ENCODE data around the gene WHAMM. TPM values are rescaled to one million over a fixed set of nuclear protein-coding genes. Genes with fewer than 3 reads are reported as not detected.

WHAMM gene
- total and polyA plus RNA-seq, 2 of the 4 experiments (the other 2 are of a cell fraction), result 1.4 to 4.1 TPM

DNA sequence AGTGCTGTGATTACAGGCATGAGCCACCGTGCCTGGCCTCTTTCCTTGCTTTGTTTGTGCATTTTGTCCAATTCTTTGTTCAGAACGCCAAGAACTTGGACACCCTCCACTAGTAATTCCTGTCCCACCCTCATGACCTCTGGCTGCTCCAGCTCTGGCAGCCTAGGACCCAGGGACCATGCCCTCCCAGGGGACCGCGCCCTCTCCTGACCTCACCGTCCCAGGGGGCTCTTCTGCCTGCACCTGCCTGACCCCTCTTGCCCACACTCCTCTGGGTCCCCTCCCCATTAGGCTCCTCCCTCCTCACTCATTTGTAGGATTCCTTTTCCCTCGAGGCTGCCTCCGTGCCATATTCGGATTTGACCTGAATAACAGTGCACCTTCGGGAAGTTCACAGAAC, 44.7 kb upstream of the WHAMM start:
- Histone ChIP-seq H3K14ac (replicated peaks; ENCODE audit: low read depth, low read length) (no peak overlapping the region), H3K56ac (ENCODE audit: extremely low read depth, insufficient read depth, low read length) (no peak overlapping the region), H3K23ac (ENCODE audit: low read depth, low read length) (no peak overlapping the region), H2BK15ac (ENCODE audit: low read depth, low read length) (no peak overlapping the region), H2AK5ac (ENCODE audit: low read depth, low read length) (no peak overlapping the region), H3K9me1 (ENCODE audit: insufficient read depth, low read length) (peaks cover 10% of the 10 kb centered on the region; the same call in 1 of the 2 replicates), H3K27ac (ENCODE audit: insufficient read depth, low read length) (no peak overlapping the region), H3K18ac (ENCODE audit: low read depth, low read length) (no peak overlapping the region), H3K36me3 (ENCODE audit: control insufficient read depth, insufficient read depth, low read length) (peaks cover 13% of the 10 kb centered on the region), H3K9ac (ENCODE audit: low read depth, low read length) (no peak overlapping the region), H4K91ac (ENCODE audit: insufficient read depth, low read depth, low read length) (no peak overlapping the region), H3K79me1 (ENCODE audit: low read depth in 1 of 2, low read length in 2 of 2) (peaks cover 0 to 3% of the 10 kb centered on the region in 2 experiments; a peak in 2 of 4 replicates), H3K4ac (ENCODE audit: low read depth, low read length) (no peak overlapping the region), H4K5ac (ENCODE audit: low read depth, low read length) (no peak overlapping the region), H3K4me2 (ENCODE audit: low read depth, low read length) (no peak overlapping the region), H3K4me1 (ENCODE audit: control insufficient read depth, insufficient read depth, low read length) (no peaks in the 10 kb centered on the region), H2BK20ac (ENCODE audit: low read depth, low read length) (no peak overlapping the region), H2AFZ (replicated peaks; ENCODE audit: low read length, poor library complexity) (no peak overlapping the region), H4K20me1 (ENCODE audit: insufficient read depth, low read length) (no peaks in the 10 kb centered on the region), H2AK9ac (replicated peaks; ENCODE audit: low read depth, low read length, poor library complexity) (no peak overlapping the region), H2BK5ac (ENCODE audit: low read depth, low read length, poor library complexity, severe bottlenecking) (no peak overlapping the region), H4K8ac (ENCODE audit: low read depth in 2 of 2, low read length in 2 of 2) (no peak overlapping the region), H3K27me3 (ENCODE audit: control insufficient read depth, insufficient read depth, low read length) (no peaks in the 10 kb centered on the region), H3K4me3 (ENCODE audit: insufficient read depth, low read depth, low read length) (no peak overlapping the region), H3K9me3 (ENCODE audit: control insufficient read depth, insufficient read depth, low read length) (no peaks in the 10 kb centered on the region), H2BK120ac (ENCODE audit: low read depth, low read length) (no peak overlapping the region)
- CTCF ChIA-PET, result no interaction called here
- in situ Hi-C loops (cut with MboI; ENCODE audit: low sequenced_read_pairs), result no loop called here
- no peak for TF ChIP-seq NFE2L2 (IDR thresholded peaks at IDR 0.05; ENCODE audit: low read depth, low read length)
- no peak for TF ChIP-seq CEBPB (IDR thresholded peaks at IDR 0.05; ENCODE audit: low read depth, low read length)
- no peak for TF ChIP-seq MAZ (IDR thresholded peaks at IDR 0.05; ENCODE audit: borderline replicate concordance, low read depth, low read length)
- no peak for TF ChIP-seq RCOR1 (IDR thresholded peaks at IDR 0.05; ENCODE audit: insufficient replicate concordance, low read length)
- TF ChIP-seq, protein P1, sequence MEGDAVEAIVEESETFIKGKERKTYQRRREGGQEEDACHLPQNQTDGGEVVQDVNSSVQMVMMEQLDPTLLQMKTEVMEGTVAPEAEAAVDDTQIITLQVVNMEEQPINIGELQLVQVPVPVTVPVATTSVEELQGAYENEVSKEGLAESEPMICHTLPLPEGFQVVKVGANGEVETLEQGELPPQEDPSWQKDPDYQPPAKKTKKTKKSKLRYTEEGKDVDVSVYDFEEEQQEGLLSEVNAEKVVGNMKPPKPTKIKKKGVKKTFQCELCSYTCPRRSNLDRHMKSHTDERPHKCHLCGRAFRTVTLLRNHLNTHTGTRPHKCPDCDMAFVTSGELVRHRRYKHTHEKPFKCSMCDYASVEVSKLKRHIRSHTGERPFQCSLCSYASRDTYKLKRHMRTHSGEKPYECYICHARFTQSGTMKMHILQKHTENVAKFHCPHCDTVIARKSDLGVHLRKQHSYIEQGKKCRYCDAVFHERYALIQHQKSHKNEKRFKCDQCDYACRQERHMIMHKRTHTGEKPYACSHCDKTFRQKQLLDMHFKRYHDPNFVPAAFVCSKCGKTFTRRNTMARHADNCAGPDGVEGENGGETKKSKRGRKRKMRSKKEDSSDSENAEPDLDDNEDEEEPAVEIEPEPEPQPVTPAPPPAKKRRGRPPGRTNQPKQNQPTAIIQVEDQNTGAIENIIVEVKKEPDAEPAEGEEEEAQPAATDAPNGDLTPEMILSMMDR (conservative IDR thresholded peaks at IDR 0.05; ENCODE audit: low read depth, low read length), result no peak
- TF ChIP-seq CHD1 (IDR thresholded peaks at IDR 0.05; ENCODE audit: low read depth, low read length), result no peak
- TF ChIP-seq RFX5 (IDR thresholded peaks at IDR 0.05; ENCODE audit: low read depth, low read length), result no peak
- no peak for TF ChIP-seq SMC3 (IDR thresholded peaks at IDR 0.05; ENCODE audit: low read depth, low read length)
- TF ChIP-seq, protein P2, sequence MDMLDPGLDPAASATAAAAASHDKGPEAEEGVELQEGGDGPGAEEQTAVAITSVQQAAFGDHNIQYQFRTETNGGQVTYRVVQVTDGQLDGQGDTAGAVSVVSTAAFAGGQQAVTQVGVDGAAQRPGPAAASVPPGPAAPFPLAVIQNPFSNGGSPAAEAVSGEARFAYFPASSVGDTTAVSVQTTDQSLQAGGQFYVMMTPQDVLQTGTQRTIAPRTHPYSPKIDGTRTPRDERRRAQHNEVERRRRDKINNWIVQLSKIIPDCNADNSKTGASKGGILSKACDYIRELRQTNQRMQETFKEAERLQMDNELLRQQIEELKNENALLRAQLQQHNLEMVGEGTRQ (IDR thresholded peaks at IDR 0.05; ENCODE audit: low read depth, low read length), result no peak
- TF ChIP-seq POLR2A (IDR thresholded peaks at IDR 0.05; ENCODE audit: low read depth, low read length), result no peak
- no peak for TF ChIP-seq BHLHE40 (IDR thresholded peaks at IDR 0.05; ENCODE audit: low read depth, low read length)
- TF ChIP-seq RAD21 (IDR thresholded peaks at IDR 0.05; ENCODE audit: low read length), result no peak
- TF ChIP-seq FOS (IDR thresholded peaks at IDR 0.05; ENCODE audit: low read depth, low read length), result no peak
- TF ChIP-seq, protein P3, sequence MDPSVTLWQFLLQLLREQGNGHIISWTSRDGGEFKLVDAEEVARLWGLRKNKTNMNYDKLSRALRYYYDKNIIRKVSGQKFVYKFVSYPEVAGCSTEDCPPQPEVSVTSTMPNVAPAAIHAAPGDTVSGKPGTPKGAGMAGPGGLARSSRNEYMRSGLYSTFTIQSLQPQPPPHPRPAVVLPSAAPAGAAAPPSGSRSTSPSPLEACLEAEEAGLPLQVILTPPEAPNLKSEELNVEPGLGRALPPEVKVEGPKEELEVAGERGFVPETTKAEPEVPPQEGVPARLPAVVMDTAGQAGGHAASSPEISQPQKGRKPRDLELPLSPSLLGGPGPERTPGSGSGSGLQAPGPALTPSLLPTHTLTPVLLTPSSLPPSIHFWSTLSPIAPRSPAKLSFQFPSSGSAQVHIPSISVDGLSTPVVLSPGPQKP (IDR thresholded peaks at IDR 0.05; ENCODE audit: borderline replicate concordance, low read depth, low read length), result no peak
- 86% methylated on average over 4 of the region's 9 CpGs; no CpG with 5 or more reads in 1 of the 2 experiments for WGBS, 2 experiments (ENCODE audit: extremely low coverage in 2 of 2, insufficient read length in 1 of 2)
- no TSS peak for BruUV-seq (replicated peaks)
- ATAC-seq (ENCODE audit: low read depth), result no peak
- POLR2A ChIA-PET (ENCODE audit: unreplicated experiment), result no interaction called here
- intact Hi-C loops (cut with micrococcal nuclease), result loop anchor here (5.0 kb wide), 1 partner anchor 43 kb away; the partner anchor contains the start of genes FSD2 and WHAMM
- no peak for DNase-seq
- dilution Hi-C loops (cut with HindIII; ENCODE audit: low sequenced_read_pairs, unreplicated experiment), result no loop called here
